HepG2 (cell line): ENCODE results near the gene PRPSAP1. TPM values are rescaled to one million over a fixed set of nuclear protein-coding genes. Genes with fewer than 3 reads are reported as not detected.

ENCODE experiments used
- CREB1 ChIP-seq, 2 experiments: fragments of 450-650 bp in 1 of 2; IDR thresholded peaks; 2 replicates each; pipeline ENCODE4 v1.6.1; 2016 to 2017; ENCODE audit warnings: control low read depth in 1 of 2, mild to moderate bottlenecking in 1 of 2, missing compliant biosample characterization in 1 of 2, missing genetic modification characterization in 1 of 2
- DMAP1 ChIP-seq: IDR thresholded peaks from 2 replicates; pipeline ENCODE4 v1.6.1; 2016
- HNF4A ChIP-seq: sonication (generic); formaldehyde crosslinking; IDR thresholded peaks from 2 replicates; pipeline ENCODE4 v1.4.0; 2020; ENCODE audit warnings: missing genetic modification reagents
- HNRNPK ChIP-seq: fragments of 200-400 bp; formaldehyde crosslinking; IDR thresholded peaks from 2 replicates; pipeline ENCODE4 v1.6.1; 2018; ENCODE audit warnings: low read length, low read depth, moderate library complexity, mild to moderate bottlenecking; ENCODE audit not compliant: poor library complexity, severe bottlenecking
- MTF2 ChIP-seq: sonication (generic); formaldehyde crosslinking; IDR thresholded peaks from 2 replicates; pipeline ENCODE4 v1.5.0; 2020; ENCODE audit warnings: missing genetic modification reagents, borderline replicate concordance
- NCOA2 ChIP-seq: sonication (generic); formaldehyde crosslinking; IDR thresholded peaks from 2 replicates; pipeline ENCODE4 v1.8.0; 2022; ENCODE audit warnings: inconsistent platforms
- POLR2AphosphoS5 ChIP-seq: IDR thresholded peaks from 2 replicates; pipeline ENCODE4 v1.6.1; 2012; ENCODE audit warnings: low read depth, low read length
- ZNF354B ChIP-seq: sonication (generic); formaldehyde crosslinking; IDR thresholded peaks from 2 replicates; pipeline ENCODE4 v1.8.0; 2022; ENCODE audit warnings: mild to moderate bottlenecking, missing genetic modification reagents
- ZNF558 ChIP-seq: sonication (generic); formaldehyde crosslinking; IDR thresholded peaks from 2 replicates; pipeline ENCODE4 v1.9.0; 2022; ENCODE audit warnings: mild to moderate bottlenecking, missing genetic modification reagents, borderline replicate concordance
- ZNF652 ChIP-seq: IDR thresholded peaks from 2 replicates; pipeline ENCODE4 v1.6.1; 2016; ENCODE audit warnings: low read depth, borderline replicate concordance
- ZNF773 ChIP-seq: sonication (generic); formaldehyde crosslinking; IDR thresholded peaks from 2 replicates; pipeline ENCODE4 v1.4.0; 2020; ENCODE audit warnings: missing genetic modification reagents, borderline replicate concordance
- polyA plus RNA-seq, 8 experiments: library from polyadenylated mRNA; depleted of rRNA in 3 of 8; stranded (reverse) in 7 of 8; unstranded in 1 of 8; fragments of >200 nt; fragmentation: Illumina TruSeq in 4 of 8; extraction: Trizol in 4 of 8; gene quantifications; 2 replicates each; pipeline versions ENCODE4 v1.2.1 to v1.2.3, GENCODE V29; 2011 to 2016; ENCODE audit warnings: low read depth in 4 of 8, missing spikeins in 1 of 8, mixed read lengths in 1 of 8; ENCODE audit not compliant: insufficient read depth in 1 of 8
- total RNA-seq, 5 experiments: library from RNA; depleted of rRNA; stranded (reverse); fragments of >200 nt; fragmentation: Illumina TruSeq; extraction: Trizol; gene quantifications; 2 replicates each; pipeline ENCODE4 v1.2.3, GENCODE V29; 2016; ENCODE audit warnings: low read depth in 1 of 5
- TF ChIP-seq, protein P1 (sequence below): sonication (generic); formaldehyde crosslinking; IDR thresholded peaks from 2 replicates; pipeline ENCODE4 v1.9.0; 2021; ENCODE audit warnings: mild to moderate bottlenecking, missing genetic modification reagents
- TF ChIP-seq, protein P2 (sequence below): sonication (generic); formaldehyde crosslinking; IDR thresholded peaks from 2 replicates; pipeline ENCODE4 v1.5.1; 2020; ENCODE audit warnings: missing genetic modification reagents, mild to moderate bottlenecking, borderline replicate concordance
- TF ChIP-seq, protein P3 (sequence below): sonication (generic); formaldehyde crosslinking; IDR thresholded peaks from 2 replicates; pipeline ENCODE4 v1.4.0; 2020; ENCODE audit warnings: missing genetic modification reagents
- TF ChIP-seq, protein P4 (sequence below): sonication (generic); formaldehyde crosslinking; IDR thresholded peaks from 2 replicates; pipeline ENCODE4 v1.5.0; 2020; ENCODE audit warnings: mild to moderate bottlenecking, missing genetic modification reagents

Gene PRPSAP1
- total and polyA plus RNA-seq, 2 of the 13 experiments (the other 11 are each of a cell fraction or from before 2014, with no cell fraction given) = 91.1 to 314 TPM

DNA sequence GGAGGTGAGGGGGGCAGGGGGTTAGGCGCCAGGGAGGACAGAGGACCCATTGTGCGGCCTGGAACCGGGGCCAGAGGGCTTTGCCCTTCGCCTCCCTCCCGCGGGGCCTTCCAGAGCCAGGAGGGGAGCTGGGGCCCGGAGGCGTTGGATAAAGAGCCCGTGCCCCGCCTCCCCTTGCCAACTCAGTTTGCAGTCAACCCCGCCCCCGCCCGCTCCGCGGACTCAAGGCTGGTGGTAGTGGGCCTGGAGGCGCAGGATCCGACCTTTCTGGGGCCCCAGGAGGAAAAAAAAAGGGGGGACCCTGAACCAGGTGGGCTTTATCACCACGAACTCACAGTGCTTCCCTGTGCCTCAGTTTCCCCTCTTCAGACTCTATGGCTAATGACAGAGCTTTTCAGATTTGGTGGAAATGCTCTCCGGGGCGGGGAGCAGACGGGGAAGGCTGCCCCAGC, 28.7 kb upstream of the PRPSAP1 start (continued):
- TF ChIP-seq, protein P1, sequence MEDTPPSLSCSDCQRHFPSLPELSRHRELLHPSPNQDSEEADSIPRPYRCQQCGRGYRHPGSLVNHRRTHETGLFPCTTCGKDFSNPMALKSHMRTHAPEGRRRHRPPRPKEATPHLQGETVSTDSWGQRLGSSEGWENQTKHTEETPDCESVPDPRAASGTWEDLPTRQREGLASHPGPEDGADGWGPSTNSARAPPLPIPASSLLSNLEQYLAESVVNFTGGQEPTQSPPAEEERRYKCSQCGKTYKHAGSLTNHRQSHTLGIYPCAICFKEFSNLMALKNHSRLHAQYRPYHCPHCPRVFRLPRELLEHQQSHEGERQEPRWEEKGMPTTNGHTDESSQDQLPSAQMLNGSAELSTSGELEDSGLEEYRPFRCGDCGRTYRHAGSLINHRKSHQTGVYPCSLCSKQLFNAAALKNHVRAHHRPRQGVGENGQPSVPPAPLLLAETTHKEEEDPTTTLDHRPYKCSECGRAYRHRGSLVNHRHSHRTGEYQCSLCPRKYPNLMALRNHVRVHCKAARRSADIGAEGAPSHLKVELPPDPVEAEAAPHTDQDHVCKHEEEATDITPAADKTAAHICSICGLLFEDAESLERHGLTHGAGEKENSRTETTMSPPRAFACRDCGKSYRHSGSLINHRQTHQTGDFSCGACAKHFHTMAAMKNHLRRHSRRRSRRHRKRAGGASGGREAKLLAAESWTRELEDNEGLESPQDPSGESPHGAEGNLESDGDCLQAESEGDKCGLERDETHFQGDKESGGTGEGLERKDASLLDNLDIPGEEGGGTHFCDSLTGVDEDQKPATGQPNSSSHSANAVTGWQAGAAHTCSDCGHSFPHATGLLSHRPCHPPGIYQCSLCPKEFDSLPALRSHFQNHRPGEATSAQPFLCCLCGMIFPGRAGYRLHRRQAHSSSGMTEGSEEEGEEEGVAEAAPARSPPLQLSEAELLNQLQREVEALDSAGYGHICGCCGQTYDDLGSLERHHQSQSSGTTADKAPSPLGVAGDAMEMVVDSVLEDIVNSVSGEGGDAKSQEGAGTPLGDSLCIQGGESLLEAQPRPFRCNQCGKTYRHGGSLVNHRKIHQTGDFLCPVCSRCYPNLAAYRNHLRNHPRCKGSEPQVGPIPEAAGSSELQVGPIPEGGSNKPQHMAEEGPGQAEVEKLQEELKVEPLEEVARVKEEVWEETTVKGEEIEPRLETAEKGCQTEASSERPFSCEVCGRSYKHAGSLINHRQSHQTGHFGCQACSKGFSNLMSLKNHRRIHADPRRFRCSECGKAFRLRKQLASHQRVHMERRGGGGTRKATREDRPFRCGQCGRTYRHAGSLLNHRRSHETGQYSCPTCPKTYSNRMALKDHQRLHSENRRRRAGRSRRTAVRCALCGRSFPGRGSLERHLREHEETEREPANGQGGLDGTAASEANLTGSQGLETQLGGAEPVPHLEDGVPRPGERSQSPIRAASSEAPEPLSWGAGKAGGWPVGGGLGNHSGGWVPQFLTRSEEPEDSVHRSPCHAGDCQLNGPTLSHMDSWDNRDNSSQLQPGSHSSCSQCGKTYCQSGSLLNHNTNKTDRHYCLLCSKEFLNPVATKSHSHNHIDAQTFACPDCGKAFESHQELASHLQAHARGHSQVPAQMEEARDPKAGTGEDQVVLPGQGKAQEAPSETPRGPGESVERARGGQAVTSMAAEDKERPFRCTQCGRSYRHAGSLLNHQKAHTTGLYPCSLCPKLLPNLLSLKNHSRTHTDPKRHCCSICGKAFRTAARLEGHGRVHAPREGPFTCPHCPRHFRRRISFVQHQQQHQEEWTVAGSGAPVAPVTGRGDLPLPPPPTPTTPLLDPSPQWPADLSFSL (CRISPR knock-in tag) = peak; percentile 59; the same call in 1 of the 2 replicates
- TF ChIP-seq ZNF558 (CRISPR knock-in tag) = no peak
- peak; percentile 93 for TF ChIP-seq HNRNPK
- TF ChIP-seq, protein P2, sequence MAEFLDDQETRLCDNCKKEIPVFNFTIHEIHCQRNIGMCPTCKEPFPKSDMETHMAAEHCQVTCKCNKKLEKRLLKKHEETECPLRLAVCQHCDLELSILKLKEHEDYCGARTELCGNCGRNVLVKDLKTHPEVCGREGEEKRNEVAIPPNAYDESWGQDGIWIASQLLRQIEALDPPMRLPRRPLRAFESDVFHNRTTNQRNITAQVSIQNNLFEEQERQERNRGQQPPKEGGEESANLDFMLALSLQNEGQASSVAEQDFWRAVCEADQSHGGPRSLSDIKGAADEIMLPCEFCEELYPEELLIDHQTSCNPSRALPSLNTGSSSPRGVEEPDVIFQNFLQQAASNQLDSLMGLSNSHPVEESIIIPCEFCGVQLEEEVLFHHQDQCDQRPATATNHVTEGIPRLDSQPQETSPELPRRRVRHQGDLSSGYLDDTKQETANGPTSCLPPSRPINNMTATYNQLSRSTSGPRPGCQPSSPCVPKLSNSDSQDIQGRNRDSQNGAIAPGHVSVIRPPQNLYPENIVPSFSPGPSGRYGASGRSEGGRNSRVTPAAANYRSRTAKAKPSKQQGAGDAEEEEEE (CRISPR knock-in tag) = peak; percentile 18; the same call in 1 of the 2 replicates
- TF ChIP-seq NCOA2 = peak; percentile 94
- TF ChIP-seq POLR2AphosphoS5 = peak; percentile 51; the same call in 1 of the 2 replicates
- TF ChIP-seq ZNF773 (CRISPR knock-in tag) = no peak
- TF ChIP-seq ZNF652 = 0 out of 2 replicates have a peak, but pooled peaks have one; percentile 1
- no peak for TF ChIP-seq CREB1 (IDR thresholded peaks at IDR 0.05)
- no peak for TF ChIP-seq CREB1 (CRISPR knock-in tag; IDR thresholded peaks at IDR 0.05)
- TF ChIP-seq HNF4A (CRISPR knock-in tag) = peak; percentile 90
- TF ChIP-seq, protein P3, sequence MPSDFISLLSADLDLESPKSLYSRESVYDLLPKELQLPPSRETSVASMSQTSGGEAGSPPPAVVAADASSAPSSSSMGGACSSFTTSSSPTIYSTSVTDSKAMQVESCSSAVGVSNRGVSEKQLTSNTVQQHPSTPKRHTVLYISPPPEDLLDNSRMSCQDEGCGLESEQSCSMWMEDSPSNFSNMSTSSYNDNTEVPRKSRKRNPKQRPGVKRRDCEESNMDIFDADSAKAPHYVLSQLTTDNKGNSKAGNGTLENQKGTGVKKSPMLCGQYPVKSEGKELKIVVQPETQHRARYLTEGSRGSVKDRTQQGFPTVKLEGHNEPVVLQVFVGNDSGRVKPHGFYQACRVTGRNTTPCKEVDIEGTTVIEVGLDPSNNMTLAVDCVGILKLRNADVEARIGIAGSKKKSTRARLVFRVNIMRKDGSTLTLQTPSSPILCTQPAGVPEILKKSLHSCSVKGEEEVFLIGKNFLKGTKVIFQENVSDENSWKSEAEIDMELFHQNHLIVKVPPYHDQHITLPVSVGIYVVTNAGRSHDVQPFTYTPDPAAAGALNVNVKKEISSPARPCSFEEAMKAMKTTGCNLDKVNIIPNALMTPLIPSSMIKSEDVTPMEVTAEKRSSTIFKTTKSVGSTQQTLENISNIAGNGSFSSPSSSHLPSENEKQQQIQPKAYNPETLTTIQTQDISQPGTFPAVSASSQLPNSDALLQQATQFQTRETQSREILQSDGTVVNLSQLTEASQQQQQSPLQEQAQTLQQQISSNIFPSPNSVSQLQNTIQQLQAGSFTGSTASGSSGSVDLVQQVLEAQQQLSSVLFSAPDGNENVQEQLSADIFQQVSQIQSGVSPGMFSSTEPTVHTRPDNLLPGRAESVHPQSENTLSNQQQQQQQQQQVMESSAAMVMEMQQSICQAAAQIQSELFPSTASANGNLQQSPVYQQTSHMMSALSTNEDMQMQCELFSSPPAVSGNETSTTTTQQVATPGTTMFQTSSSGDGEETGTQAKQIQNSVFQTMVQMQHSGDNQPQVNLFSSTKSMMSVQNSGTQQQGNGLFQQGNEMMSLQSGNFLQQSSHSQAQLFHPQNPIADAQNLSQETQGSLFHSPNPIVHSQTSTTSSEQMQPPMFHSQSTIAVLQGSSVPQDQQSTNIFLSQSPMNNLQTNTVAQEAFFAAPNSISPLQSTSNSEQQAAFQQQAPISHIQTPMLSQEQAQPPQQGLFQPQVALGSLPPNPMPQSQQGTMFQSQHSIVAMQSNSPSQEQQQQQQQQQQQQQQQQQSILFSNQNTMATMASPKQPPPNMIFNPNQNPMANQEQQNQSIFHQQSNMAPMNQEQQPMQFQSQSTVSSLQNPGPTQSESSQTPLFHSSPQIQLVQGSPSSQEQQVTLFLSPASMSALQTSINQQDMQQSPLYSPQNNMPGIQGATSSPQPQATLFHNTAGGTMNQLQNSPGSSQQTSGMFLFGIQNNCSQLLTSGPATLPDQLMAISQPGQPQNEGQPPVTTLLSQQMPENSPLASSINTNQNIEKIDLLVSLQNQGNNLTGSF (CRISPR knock-in tag) = no peak
- no peak for TF ChIP-seq ZNF354B (CRISPR knock-in tag)
- TF ChIP-seq DMAP1 (CRISPR knock-in tag) = peak; percentile 84
- 0 out of 2 replicates have a peak, but pooled peaks have one; percentile 96 for TF ChIP-seq MTF2
- TF ChIP-seq, protein P4, sequence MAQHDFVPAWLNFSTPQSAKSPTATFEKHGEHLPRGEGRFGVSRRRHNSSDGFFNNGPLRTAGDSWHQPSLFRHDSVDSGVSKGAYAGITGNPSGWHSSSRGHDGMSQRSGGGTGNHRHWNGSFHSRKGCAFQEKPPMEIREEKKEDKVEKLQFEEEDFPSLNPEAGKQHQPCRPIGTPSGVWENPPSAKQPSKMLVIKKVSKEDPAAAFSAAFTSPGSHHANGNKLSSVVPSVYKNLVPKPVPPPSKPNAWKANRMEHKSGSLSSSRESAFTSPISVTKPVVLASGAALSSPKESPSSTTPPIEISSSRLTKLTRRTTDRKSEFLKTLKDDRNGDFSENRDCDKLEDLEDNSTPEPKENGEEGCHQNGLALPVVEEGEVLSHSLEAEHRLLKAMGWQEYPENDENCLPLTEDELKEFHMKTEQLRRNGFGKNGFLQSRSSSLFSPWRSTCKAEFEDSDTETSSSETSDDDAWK (CRISPR knock-in tag) = no peak
